IPS-11a (cell line): ENCODE results near the gene GRK7.
"Not testable (repeated sequence)": the region's sequence is repeated elsewhere in the genome, so short reads cannot be mapped to it uniquely, and the experiment has no call there.

Experiments used
- H3K4me3 ChIP-seq: one replicate; pipeline ENCODE4 v1.5.1; 2013; ENCODE audit warnings: low read depth, low read length, control low read depth

Gene GRK7

GRCh38 chr3:141754032-141754431 lies 9.2 kb upstream of the GRK7 start:
- no peak overlapping the region for H3K4me3 ChIP-seq

GRCh38 chr3:141762552-141762951 lies 656 bp upstream of the GRK7 start:
- not testable (repeated sequence) for H3K4me3 ChIP-seq

DNA sequence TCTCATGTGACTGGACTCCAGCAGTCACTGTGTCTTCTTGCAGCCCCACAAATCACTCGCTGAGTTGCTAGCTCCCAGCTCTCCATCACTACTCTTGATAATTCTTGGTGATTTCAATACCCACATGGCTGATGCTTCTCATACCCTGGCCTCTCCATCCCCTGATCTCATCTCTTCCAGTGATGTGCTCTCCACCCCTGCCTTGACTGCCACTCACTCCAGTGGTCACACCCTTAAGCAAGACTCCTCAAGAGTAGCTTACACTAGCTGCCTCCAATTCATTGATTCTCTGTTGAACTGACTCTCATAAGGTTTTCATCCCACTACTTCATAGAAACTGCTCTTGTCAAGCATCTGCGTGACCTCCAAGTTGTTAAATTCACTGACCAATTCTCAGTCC lies 837 bp downstream of the GRK7 start:
- no peak overlapping the region for H3K4me3 ChIP-seq

- H3K4me3 ChIP-seq: no peak overlapping the region
Observed at GRCh38 chr3:141764465-141764864, 1.3 kb downstream of the GRK7 start.

GRCh38 chr3:141764986-141765385 lies 1.8 kb downstream of the GRK7 start:
- no peak overlapping the region for H3K4me3 ChIP-seq

DNA sequence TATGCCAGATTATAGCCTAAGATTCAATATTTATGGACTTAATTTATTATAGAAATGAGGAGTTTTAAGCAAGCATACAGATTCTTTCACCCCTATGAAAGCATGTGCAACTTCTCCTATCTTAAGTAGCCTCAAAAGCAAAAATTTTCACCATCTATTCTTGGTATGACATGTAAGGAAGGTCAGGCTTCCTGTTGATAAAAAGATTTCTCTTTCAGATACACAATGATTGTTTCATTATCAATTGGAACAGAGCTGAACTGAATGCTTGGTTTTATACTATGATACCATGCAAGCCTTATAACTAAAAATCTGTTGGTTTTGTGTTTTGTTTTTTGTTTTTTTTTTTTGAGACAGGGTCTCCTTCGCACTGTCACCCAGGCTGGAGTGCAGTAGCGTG lies 3.9 kb downstream of the GRK7 start:
- no peak overlapping the region for H3K4me3 ChIP-seq

DNA sequence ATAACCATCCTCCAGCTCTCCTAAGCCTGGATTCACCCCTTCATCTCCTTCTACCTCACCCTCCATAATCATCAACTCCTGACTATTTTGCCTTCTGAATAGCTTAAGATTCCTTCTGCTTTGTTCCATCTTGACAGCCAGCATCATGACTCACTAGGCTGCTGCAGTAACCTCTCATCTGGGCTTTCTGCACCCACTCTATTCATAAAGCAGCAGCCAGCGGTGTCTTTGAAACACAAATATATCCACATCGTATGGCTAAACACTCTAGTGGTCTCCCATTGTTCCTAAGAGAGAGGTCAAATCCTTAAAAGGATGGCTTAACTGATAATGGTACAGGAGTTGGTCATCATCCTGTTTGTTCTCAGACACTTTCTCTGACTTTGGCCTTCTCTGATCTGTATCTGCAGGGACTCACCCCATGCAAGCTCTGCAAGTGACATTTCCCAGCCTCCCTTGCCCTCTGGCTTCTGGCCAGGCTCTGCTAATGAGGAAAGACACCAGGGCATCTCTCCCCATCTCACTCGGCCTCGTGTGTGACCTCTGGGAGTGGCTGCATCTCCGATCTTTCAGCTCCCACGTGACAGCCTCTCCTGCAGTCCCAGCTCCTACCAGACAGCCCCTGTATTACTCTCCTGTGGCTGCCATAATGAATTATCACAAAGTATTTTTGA lies 6.2 kb downstream of the GRK7 start:
- no peak overlapping the region for H3K4me3 ChIP-seq

DNA sequence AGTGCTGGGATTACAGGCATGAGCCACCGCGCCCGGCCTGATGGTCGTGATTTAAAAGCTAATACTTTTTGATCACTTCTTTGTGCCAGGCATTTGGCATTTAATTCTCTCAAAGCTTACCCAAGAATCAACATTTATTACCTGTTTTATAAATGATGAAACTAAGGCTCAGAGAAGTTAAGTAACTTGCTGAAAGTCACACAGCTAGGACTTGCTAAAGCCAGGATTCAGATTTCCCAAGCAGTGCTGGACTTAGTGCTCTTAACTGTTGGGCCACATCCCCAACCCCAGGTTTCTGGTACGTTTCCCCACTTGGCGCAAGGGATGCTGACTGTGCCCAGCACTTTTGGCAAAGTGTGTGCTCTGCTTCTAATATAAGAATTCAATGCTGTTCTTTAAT lies 10.5 kb downstream of the GRK7 start:
- no peak overlapping the region for H3K4me3 ChIP-seq

GRCh38 chr3:141776376-141776775 lies 13.2 kb downstream of the GRK7 start:
- H3K4me3 ChIP-seq: no peak overlapping the region

GRCh38 chr3:141776885-141777284 lies 13.7 kb downstream of the GRK7 start:
- H3K4me3 ChIP-seq: no peak overlapping the region

DNA sequence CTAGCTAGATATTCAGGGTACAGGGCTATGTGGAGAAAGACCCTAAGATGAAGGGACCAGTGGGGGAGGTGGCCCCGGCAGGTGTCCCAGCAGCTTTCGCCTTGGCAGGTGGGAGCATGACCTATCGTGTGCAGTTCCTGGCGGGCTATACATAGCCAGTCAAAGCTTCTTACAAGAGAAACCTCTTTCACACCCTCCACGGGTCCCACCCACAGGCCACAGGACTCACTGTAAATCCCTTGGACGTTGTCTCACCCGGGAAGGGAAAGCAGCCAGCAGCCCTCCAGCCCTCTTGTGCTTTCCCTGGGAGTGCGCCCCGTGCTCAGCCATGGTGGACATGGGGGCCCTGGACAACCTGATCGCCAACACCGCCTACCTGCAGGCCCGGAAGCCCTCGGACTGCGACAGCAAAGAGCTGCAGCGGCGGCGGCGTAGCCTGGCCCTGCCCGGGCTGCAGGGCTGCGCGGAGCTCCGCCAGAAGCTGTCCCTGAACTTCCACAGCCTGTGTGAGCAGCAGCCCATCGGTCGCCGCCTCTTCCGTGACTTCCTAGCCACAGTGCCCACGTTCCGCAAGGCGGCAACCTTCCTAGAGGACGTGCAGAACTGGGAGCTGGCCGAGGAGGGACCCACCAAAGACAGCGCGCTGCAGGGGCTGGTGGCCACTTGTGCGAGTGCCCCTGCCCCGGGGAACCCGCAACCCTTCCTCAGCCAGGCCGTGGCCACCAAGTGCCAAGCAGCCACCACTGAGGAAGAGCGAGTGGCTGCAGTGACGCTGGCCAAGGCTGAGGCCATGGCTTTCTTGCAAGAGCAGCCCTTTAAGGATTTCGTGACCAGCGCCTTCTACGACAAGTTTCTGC lies 15.0 kb downstream of the GRK7 start:
- no peak overlapping the region for H3K4me3 ChIP-seq

DNA sequence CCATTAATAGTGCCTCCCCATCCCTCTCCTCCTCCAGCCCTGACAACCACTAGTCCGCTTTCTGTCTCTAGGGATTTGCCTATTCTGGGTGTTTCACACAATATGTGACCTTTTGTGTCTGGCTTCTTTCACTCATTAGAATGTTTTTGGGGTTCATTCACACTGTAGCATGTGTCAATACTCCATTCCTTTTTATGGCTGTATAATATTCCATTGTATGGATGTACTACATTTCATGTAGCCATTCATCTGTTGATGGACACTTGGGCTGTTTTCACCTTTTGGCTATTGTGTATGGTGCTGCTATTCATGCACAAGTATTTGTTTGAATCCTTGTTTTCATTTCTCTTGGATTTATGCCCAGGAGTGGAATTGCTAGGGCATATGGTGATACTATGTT lies 16.5 kb downstream of the GRK7 start:
- no peak overlapping the region for H3K4me3 ChIP-seq

DNA sequence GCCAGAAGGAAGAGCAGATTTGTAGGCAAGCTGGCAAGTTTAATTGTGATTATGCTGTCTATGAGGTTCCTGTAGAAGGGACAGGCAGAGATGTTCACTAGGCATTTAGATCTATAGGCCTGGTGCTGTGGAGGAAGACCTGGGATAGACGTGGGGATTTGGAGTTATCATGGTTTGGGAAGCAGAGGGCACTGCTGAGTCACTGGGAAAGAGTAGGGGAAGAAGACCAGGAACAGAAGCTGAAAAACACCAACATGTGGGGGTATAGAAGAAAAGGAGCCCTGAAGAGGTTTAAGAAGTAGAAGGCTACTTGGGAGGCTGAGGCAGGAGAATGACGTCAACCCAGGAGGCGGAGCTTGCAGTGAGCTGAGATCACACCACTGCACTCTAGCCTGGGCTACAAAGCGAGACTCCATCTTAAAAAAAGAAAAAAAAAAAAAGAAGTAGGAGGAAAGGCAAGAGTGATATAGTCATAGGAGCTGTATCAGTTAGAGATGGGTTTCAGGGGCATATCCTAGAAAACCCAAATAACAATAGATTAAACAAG lies 19.3 kb downstream of the GRK7 start:
- no peak overlapping the region for H3K4me3 ChIP-seq

DNA sequence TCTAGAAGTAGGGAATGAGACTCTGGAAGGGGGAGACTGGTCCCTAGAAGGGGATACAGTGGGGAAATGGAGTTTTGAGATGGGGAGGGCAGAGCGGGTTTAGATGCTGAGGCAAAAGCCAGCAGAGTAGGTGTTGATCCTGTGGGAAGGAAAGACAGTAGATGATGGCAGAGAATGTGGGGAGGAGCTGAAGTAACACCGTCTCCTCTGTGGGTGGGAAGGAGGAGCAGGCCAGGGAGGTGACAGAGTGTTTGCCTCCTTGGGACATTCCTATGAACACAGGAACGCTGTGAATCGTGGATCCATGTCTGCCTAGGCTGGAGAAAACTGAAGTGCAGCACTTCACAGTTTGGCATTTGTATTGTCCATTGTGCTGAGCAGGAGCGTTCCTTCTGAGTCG lies 20.4 kb downstream of the GRK7 start:
- H3K4me3 ChIP-seq: no peak overlapping the region

- H3K4me3 ChIP-seq: no peak overlapping the region
Observed at GRCh38 chr3:141784096-141784495, 20.9 kb downstream of the GRK7 start.

DNA sequence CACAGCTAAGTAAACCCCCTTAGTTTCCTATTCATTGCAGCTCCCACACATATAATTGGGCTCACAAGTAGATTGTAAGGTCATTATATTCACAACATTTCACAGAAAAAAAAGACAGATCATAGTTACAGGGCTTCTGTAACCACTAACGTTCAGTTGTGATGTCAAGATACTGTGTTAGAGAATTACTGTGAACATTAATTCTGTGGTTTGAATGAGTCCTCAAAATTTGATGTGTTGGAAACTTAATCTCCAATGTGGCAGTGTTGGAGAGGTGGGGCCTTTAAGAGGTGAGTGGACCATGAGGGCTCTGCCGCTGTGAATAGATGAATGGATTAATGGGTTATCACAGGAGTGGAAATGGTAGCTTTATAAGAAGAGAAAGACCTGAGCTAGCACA lies 21.3 kb downstream of the GRK7 start:
- no peak overlapping the region for H3K4me3 ChIP-seq

GRCh38 chr3:141788149-141788548 lies 24.9 kb downstream of the GRK7 start:
- no peak overlapping the region for H3K4me3 ChIP-seq

DNA sequence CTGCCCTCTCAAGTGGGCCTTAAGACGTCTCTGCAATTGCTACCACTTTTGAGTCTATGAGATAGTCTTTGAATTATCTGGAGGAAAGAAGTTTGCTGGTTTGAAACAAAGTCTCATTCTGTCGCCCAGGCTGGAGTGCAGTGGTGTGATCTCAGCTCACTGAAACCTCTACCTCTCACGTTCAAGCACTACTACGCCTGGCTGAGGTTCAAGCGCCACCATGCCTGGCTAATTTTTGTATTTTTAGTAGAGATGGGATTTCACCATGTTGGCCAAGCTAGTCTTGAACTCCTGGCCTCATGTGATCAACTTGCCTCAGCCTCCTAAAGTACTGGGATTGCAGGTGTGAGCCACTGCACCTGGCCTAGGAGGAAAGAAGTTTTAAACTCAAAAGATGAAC lies 25.5 kb downstream of the GRK7 start:
- not testable (repeated sequence) for H3K4me3 ChIP-seq

GRCh38 chr3:141789281-141789680 lies 26.1 kb downstream of the GRK7 start:
- no peak overlapping the region for H3K4me3 ChIP-seq

- no peak overlapping the region for H3K4me3 ChIP-seq
Observed at GRCh38 chr3:141790171-141790570, 27.0 kb downstream of the GRK7 start.

DNA sequence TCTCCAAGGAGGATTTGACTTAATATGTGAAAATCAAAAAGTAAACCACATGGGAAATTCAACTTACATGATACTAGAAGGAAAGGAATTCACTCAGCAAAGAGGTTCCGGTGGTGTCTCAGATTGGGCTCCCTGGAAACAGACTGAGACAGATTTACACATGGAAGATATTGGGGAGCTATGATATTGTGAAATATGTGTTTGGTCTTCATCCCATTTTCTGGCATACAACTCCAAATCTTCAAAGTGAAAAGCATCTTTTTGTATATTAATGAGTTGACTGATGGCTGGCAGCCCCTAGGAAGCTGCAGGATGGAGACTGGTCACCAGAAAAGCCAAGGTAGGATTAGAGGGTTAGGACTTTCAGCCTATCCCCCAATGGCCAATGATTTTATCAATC lies 29.3 kb downstream of the GRK7 start:
- no peak overlapping the region for H3K4me3 ChIP-seq
